ENCODE data around the gene DOCK4.

DNA sequence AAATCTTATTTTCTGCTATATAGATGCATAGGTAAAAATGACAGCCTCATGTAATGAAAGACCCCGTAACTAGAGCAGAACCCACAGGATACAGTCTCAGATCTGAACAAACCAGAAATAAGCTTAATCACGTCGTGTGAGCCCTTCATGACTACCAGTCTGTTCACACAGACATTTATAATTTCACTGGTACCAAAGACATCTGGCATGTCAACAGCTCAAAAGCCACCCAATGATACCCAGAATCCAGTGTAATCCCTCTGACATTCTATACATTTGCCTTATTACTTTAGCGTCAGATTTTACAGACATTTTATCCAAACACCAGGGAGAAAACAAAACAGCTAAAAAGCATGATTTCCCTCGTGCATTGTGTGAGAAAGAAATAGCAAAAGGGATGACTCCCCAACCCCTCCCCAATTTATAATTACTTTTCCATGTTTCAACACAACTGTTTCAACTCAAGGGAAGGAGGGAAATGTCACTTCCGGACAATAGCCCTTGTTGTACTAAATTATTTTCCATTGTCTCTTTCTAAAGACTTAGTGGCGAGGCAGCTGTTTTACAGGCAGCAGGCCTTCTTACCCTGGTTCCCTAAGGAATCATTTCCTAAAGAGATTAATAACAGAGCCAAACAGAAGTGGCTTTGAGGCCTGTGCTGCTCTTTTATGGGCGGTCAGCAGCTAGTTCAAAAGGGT lies 33.2 kb downstream of the DOCK4 start:
- TF ChIP-seq HDGF (IDR thresholded peaks at IDR 0.05; ENCODE audit: borderline replicate concordance) (no peak), ELF4 (IDR thresholded peaks at IDR 0.05) (no peak)
